OCI-LY1 (cell line): ENCODE results near the gene SFI1.

Source experiments
- EZH2 ChIP-seq: fragments of 200-600 bp; sonication (generic), shearing (Covaris generic); IDR thresholded peaks from 2 replicates; pipeline ENCODE4 v1.8.0; 2017; ENCODE audit warnings: borderline replicate concordance, mixed run types, mild to moderate bottlenecking, antibody characterized with exemption, low read length, moderate library complexity, mixed read lengths
- TF ChIP-seq, protein P1 (sequence below): fragments of 200-600 bp; sonication (generic), shearing (Covaris generic); IDR thresholded peaks from 2 replicates; pipeline ENCODE4 v1.5.1; 2017; ENCODE audit warnings: mild to moderate bottlenecking, antibody characterized with exemption, low read length, moderate library complexity, mixed read lengths

- TF ChIP-seq, protein P1, sequence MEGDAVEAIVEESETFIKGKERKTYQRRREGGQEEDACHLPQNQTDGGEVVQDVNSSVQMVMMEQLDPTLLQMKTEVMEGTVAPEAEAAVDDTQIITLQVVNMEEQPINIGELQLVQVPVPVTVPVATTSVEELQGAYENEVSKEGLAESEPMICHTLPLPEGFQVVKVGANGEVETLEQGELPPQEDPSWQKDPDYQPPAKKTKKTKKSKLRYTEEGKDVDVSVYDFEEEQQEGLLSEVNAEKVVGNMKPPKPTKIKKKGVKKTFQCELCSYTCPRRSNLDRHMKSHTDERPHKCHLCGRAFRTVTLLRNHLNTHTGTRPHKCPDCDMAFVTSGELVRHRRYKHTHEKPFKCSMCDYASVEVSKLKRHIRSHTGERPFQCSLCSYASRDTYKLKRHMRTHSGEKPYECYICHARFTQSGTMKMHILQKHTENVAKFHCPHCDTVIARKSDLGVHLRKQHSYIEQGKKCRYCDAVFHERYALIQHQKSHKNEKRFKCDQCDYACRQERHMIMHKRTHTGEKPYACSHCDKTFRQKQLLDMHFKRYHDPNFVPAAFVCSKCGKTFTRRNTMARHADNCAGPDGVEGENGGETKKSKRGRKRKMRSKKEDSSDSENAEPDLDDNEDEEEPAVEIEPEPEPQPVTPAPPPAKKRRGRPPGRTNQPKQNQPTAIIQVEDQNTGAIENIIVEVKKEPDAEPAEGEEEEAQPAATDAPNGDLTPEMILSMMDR, result no peak
- no peak for TF ChIP-seq EZH2
Measured at GRCh38 chr22:31574055-31574670, 77.8 kb downstream of the SFI1 start.
